HPDE6-E6E7 (cell line): Measurements from ENCODE around the gene DYNLT1.
"Not testable (repeated sequence)": the region's sequence is repeated elsewhere in the genome, so short reads cannot be mapped to it uniquely, and the experiment has no call there.

ENCODE experiments used
- DNase-seq: peaks from one replicate; pipeline ENCODE4 v3.0.0; 2011; ENCODE audit warnings: missing footprints; ENCODE audit errors: extremely low spot score

DYNLT1 gene

GRCh38 chr6:158642097-158642601 lies 2.4 kb downstream of the DYNLT1 start:
- DNase-seq = peak; percentile 76

GRCh38 chr6:158640519-158640918 lies 4.0 kb downstream of the DYNLT1 start:
- no peak for DNase-seq

GRCh38 chr6:158639056-158639455 lies 5.5 kb downstream of the DYNLT1 start:
- DNase-seq = no peak

GRCh38 chr6:158638324-158638854 lies 6.2 kb downstream of the DYNLT1 start:
- no peak for DNase-seq

- DNase-seq = no peak
Measured at GRCh38 chr6:158636778-158637177, 7.8 kb downstream of the DYNLT1 start.

GRCh38 chr6:158635427-158636073 lies 9.0 kb downstream of the DYNLT1 start:
- no peak for DNase-seq

GRCh38 chr6:158634695-158635426 lies 9.7 kb downstream of the DYNLT1 start:
- DNase-seq = no peak

- no peak for DNase-seq
Measured at GRCh38 chr6:158633127-158633526, 11.4 kb downstream of the DYNLT1 start.

GRCh38 chr6:158632538-158633119 lies 11.9 kb downstream of the DYNLT1 start:
- DNase-seq = not testable (repeated sequence)

GRCh38 chr6:158631678-158632537 lies 12.6 kb downstream of the DYNLT1 start:
- DNase-seq = no peak

- no peak for DNase-seq
Measured at GRCh38 chr6:158630938-158631616, 13.5 kb downstream of the DYNLT1 start.

- DNase-seq = no peak
Measured at GRCh38 chr6:158629367-158630221, 14.9 kb downstream of the DYNLT1 start.

GRCh38 chr6:158628542-158628941 lies 16.0 kb downstream of the DYNLT1 start:
- no peak for DNase-seq

GRCh38 chr6:158627940-158628211 lies 16.7 kb downstream of the DYNLT1 start:
- DNase-seq = no peak

- no peak for DNase-seq
Measured at GRCh38 chr6:158627168-158627939, 17.2 kb downstream of the DYNLT1 start.

GRCh38 chr6:158626360-158627167 lies 18.0 kb downstream of the DYNLT1 start:
- DNase-seq = no peak

GRCh38 chr6:158625881-158626305 lies 18.6 kb downstream of the DYNLT1 start:
- DNase-seq = no peak
